Measurements from ENCODE around the gene IGF2R.

Gene IGF2R

DNA sequence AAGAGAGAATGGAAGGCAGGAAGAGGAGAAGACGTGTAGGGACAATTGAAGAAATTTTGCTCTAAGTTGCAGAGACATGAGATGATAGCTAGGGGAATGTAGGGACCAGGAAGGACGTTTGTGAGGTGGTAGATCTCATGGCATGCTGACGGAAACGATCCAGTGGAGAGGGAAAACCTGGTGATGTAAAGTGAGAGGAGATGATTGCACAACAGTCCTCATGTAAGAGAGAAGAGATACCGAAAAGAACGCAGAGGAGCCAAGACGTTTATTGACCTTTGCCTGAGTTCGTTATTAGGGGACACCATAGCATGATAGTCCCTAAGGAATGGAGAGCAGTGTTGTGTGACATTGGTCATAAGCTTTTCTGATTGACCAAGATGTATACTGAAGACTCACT, 55.3 kb downstream of the IGF2R start:
- H3K4me2 ChIP-seq (ENCODE audit: low read length): no peak overlapping the region
- no peaks in the 10 kb centered on the region for H4K20me1 ChIP-seq (ENCODE audit: control insufficient read depth, insufficient read depth, low read depth, low read length)
- peaks cover 24% of the 10 kb centered on the region for H3K36me3 ChIP-seq (ENCODE audit: control insufficient read depth, low read length)
- H3K9me2 ChIP-seq (replicated peaks; ENCODE audit: control insufficient read depth, low read length): no peaks in the 10 kb centered on the region
- no peak overlapping the region for H3K27ac ChIP-seq (ENCODE audit: low read depth, low read length)
- no peaks in the 10 kb centered on the region for H3K79me2 ChIP-seq (ENCODE audit: control insufficient read depth, low read length)
- no peak overlapping the region for H3K4me3 ChIP-seq (ENCODE audit: low read length)
- peaks cover 6% of the 10 kb centered on the region for H3K4me1 ChIP-seq (ENCODE audit: control insufficient read depth, low read length)
- TF ChIP-seq, protein P1, sequence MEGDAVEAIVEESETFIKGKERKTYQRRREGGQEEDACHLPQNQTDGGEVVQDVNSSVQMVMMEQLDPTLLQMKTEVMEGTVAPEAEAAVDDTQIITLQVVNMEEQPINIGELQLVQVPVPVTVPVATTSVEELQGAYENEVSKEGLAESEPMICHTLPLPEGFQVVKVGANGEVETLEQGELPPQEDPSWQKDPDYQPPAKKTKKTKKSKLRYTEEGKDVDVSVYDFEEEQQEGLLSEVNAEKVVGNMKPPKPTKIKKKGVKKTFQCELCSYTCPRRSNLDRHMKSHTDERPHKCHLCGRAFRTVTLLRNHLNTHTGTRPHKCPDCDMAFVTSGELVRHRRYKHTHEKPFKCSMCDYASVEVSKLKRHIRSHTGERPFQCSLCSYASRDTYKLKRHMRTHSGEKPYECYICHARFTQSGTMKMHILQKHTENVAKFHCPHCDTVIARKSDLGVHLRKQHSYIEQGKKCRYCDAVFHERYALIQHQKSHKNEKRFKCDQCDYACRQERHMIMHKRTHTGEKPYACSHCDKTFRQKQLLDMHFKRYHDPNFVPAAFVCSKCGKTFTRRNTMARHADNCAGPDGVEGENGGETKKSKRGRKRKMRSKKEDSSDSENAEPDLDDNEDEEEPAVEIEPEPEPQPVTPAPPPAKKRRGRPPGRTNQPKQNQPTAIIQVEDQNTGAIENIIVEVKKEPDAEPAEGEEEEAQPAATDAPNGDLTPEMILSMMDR (IDR thresholded peaks at IDR 0.05; ENCODE audit: low read depth, low read length, poor library complexity, severe bottlenecking): no peak
- no peak for TF ChIP-seq EZH2phosphoT487 (IDR thresholded peaks at IDR 0.05; ENCODE audit: borderline replicate concordance, low read length)
- H3K27me3 ChIP-seq (ENCODE audit: control insufficient read depth, low read length): no peaks in the 10 kb centered on the region
- H3K9me3 ChIP-seq (ENCODE audit: control insufficient read depth, insufficient read depth, low read length): no peaks in the 10 kb centered on the region
- H3F3A ChIP-seq (ENCODE audit: control insufficient read depth, insufficient read depth): no peaks in the 10 kb centered on the region

DNA sequence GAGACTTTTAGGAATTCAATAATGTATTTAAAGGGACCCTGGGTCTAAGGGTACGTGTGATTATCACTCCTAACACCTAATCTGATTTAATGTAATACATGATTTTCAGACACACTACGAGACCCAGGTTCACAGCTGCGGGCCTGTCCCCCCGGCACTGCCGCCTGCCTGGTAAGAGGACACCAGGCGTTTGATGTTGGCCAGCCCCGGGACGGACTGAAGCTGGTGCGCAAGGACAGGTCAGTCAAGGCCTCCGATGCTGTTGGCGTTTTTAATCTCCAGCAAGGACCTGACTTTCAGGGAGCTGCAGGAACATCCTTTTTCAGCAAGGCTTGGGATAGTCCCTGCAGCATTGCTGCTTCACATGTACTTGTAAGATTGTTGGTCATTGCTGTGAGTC, 58.2 kb downstream of the IGF2R start:
- no peak overlapping the region for H3K4me2 ChIP-seq (ENCODE audit: low read length)
- TF ChIP-seq, protein P1 (IDR thresholded peaks at IDR 0.05; ENCODE audit: low read depth, low read length, poor library complexity, severe bottlenecking): no peak
- no peaks in the 10 kb centered on the region for H3K9me2 ChIP-seq (replicated peaks; ENCODE audit: control insufficient read depth, low read length)
- no peak overlapping the region for H3K27ac ChIP-seq (ENCODE audit: low read depth, low read length)
- no peaks in the 10 kb centered on the region for H4K20me1 ChIP-seq (ENCODE audit: control insufficient read depth, insufficient read depth, low read depth, low read length)
- no peaks in the 10 kb centered on the region for H3K9me3 ChIP-seq (ENCODE audit: control insufficient read depth, insufficient read depth, low read length)
- no peaks in the 10 kb centered on the region for H3K79me2 ChIP-seq (ENCODE audit: control insufficient read depth, low read length)
- no peak overlapping the region for H3K4me3 ChIP-seq (ENCODE audit: low read length)
- no peaks in the 10 kb centered on the region for H3F3A ChIP-seq (ENCODE audit: control insufficient read depth, insufficient read depth)
- peaks cover 36% of the 10 kb centered on the region for H3K36me3 ChIP-seq (ENCODE audit: control insufficient read depth, low read length)
- H3K27me3 ChIP-seq (ENCODE audit: control insufficient read depth, low read length): no peaks in the 10 kb centered on the region
- H3K4me1 ChIP-seq (ENCODE audit: control insufficient read depth, low read length): peaks cover 6% of the 10 kb centered on the region

DNA sequence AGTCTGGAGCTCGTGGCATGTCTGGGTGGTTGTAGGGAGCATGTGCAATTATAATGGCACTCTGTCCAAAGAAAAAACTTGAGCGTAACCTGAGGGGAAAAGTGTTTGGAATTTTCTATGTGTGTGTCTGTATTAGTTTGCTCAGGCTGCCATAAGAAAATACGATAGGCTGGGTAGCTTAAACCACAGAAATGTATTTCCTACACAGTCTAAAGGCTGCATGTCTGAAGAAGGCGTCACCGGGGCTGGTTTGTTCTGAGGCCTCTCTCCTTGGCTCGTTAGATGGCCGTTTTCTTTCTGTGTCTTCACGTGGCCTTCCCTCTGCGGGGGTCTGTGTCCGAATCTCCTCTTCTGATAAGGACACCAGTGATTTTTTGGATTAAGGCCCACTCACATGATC, 59.0 kb downstream of the IGF2R start:
- Histone ChIP-seq H3K36me3 (ENCODE audit: control insufficient read depth, low read length) (peaks cover 38% of the 10 kb centered on the region), H3K4me1 (ENCODE audit: control insufficient read depth, low read length) (peaks cover 6% of the 10 kb centered on the region), H3K27me3 (ENCODE audit: control insufficient read depth, low read length) (no peaks in the 10 kb centered on the region), H3K9me2 (replicated peaks; ENCODE audit: control insufficient read depth, low read length) (no peaks in the 10 kb centered on the region), H3K9me3 (ENCODE audit: control insufficient read depth, insufficient read depth, low read length) (no peaks in the 10 kb centered on the region), H3K27ac (ENCODE audit: low read depth, low read length) (no peak overlapping the region), H3K79me2 (ENCODE audit: control insufficient read depth, low read length) (no peaks in the 10 kb centered on the region), H3F3A (ENCODE audit: control insufficient read depth, insufficient read depth) (no peaks in the 10 kb centered on the region), H3K4me2 (ENCODE audit: low read length) (no peak overlapping the region), H3K4me3 (ENCODE audit: low read length) (no peak overlapping the region), H4K20me1 (ENCODE audit: control insufficient read depth, insufficient read depth, low read depth, low read length) (no peaks in the 10 kb centered on the region)
- TF ChIP-seq EZH2phosphoT487 (IDR thresholded peaks at IDR 0.05; ENCODE audit: borderline replicate concordance, low read length): no peak
- TF ChIP-seq, protein P1 (IDR thresholded peaks at IDR 0.05; ENCODE audit: low read depth, low read length, poor library complexity, severe bottlenecking): no peak
